Measurements from ENCODE around the gene ACBD6.
"Not testable (repeated sequence)": the region's sequence is repeated elsewhere in the genome, so short reads cannot be mapped to it uniquely, and the experiment has no call there.

The ACBD6 gene

GRCh38 chr1:180408128-180408527, 94.2 kb downstream of the ACBD6 start:
- not testable (repeated sequence) for DNase-seq

DNA sequence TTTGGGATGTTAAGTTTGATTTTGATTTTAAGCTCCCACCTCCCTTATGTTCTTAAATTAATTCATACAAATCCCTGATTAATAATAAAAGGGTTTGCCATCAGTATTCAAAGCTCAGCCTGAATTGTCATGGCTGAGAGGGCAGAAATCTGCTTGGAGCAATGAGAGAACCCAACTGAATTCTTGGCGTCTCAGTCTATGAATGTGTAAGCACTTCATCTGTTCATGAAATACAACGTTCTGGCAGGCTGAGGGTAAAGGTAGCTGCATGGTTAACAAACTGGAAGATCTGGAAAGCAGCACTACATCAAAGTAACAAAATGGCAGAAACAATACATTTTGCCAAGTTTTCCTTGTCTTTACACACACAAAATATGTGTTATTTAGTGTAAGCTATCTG, 95.3 kb downstream of the ACBD6 start:
- no peak for DNase-seq

DNA sequence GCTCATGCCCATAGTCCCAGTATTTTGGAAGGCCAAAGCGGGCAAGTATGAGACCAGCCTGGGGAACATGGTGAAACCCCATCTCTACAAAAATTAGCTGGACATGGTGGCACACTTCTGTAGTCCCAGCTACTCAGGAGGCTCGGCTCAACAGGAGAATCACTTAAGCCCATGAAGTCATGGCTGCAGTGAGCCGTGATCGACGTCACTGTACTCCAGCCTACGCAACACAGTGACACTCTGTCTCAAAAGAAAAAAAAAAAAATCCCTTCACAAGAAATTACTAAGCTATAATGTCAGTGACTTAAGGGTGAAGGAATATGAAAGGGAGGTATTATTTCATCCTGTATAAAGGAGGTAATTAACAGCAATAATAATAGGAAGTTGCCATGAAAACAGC, 99.8 kb downstream of the ACBD6 start:
- DNase-seq = no peak

- DNase-seq = no peak
Measured at GRCh38 chr1:180402001-180402400, 100.4 kb downstream of the ACBD6 start.

DNA sequence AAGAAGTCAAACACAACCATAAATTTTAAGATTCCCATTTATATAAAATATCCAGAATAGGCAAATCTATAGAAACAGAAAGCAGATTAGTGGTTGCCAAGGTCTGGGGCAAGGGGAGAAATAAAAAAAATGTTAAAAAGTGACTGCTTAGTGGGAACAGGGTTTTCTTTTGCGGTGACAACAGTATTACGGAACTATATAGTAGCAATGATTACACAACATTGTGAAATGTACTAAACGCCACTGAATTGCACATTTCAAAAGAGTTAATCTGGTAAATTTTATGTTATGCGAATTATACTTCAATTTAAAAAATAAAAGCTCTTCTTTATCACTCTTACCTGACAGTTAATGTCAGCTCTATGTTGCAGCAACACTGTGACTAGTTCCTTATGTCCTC, 105.2 kb downstream of the ACBD6 start:
- no peak for DNase-seq

DNA sequence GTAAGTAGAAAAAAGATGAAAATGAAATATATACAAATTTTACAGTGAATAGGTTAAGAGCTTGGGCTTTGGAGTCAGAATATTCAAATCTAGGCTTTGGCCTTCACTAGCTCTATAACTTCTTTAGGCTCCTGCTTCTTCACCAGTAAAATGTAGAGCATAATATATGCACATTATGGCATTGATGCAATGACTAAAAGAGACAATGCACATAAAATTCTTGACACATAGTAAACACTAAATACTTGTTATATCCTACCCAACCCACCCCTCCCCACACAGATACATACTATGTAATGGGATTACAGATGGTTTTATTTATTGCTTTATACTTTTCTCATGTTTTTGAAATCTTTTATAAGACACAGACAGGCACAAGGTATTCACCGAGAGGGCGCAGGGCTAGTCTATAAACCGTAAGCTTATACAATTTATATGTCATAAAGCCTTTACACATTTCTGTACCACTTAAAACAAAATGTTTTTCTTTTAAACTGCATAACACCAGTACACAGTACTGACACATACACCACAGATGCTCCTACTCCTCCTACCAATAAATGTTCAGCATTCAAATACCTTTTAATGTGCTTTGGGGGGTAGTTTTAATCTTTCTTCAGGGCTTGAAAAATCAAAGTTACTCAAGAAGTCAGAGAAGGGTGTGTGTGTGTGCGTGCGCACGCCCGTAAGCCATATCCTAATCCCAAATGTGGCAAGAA, 109.8 kb downstream of the ACBD6 start:
- no peak for DNase-seq

GRCh38 chr1:180392020-180392419, 110.4 kb downstream of the ACBD6 start:
- no peak for DNase-seq

DNA sequence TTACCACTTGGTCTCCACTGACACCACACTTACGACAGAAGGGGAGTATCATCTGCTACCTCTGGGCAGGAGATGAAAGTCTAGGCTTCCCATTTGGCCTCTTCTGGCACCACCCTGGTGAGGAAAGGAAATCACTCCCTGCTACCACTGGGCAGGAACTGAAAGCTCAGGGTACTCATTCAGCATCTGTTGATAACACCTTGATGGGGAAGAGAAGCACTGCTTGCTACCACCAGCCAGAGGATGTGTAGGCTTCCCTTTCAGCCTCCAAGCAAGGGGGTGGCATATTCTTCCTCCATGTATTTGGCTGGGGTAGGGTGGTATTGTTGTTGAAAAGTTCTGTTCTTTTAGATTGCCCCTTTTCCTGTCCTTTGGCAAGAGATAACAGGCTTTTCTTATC, 115.0 kb downstream of the ACBD6 start:
- DNase-seq = no peak

DNA sequence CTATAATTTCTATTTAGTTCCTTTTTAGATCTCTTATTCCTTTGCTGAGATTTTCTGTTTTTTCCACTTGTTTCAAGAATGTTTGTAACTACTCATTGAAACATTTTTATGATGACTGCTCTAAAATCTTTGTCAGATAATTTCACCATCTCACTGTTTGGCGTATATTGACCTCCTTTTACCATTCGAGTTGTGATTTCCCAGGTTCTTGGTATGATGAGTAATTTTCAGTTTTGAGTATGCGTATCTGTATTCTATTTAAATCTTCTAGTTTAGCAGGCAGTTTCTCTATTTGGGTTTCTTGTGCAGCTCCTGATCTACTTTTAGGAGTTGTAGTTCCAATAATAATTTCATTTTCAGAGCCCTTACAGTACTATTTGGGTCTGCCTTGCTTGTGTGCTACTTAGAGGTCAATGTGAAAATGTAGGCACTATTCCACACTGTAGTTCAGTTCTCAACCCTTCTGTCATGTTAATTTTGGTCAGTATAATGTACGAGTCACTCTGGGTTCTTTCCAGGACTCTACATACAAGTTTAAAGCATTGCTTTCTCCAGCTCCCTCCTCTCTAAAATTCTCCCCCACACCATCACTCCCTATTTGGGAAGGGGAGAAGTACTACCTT, 115.5 kb downstream of the ACBD6 start:
- no peak for DNase-seq

DNA sequence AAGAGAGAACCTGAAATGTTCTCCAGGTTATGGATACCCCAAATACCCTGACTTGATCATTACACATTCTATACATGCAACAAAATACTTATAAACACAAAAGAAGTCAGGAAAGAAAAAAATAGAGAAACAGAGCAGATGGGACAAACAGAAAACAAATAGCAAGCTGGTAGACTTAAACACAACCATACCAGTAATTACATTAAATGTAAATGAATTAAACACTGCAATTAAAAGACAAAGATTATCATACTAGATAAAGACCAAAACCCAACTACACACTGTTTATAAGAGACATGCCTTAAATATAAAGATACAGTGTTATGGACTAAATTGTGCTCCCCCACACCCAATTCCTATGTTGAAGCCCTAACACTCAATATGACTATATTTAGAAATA, 117.2 kb downstream of the ACBD6 start:
- DNase-seq = no peak

DNA sequence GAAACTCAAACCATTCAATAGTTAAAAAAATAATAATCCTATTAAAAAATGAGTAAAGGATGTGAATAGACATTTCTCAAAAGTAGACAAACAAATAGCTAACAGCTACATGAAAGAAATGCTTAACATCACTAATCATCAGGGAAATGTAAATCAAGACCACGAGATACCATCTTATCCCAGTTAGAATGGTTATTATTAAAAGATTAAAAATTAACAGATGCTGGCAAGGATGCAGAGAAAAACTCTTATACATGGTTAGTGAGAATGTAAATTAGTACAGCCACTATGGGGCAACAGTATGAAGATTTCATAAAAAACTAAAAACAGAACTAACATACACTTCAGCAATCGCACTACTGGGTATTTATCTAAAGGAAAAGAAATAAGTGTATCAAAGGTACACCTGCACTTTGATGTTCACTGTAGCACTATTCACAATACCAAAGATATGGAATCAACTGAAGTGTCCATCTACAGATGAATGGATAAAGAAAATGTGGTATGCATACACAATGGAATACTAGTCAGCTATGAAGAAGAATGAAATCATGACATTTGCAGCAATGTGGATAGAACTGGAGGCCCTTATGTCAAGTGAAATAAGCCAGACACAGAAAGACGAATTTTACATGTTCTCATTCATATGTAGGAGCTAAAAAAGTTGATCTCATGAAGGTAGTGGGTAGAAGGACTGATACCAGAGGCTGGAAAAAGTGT, 117.9 kb downstream of the ACBD6 start:
- no peak for DNase-seq

DNA sequence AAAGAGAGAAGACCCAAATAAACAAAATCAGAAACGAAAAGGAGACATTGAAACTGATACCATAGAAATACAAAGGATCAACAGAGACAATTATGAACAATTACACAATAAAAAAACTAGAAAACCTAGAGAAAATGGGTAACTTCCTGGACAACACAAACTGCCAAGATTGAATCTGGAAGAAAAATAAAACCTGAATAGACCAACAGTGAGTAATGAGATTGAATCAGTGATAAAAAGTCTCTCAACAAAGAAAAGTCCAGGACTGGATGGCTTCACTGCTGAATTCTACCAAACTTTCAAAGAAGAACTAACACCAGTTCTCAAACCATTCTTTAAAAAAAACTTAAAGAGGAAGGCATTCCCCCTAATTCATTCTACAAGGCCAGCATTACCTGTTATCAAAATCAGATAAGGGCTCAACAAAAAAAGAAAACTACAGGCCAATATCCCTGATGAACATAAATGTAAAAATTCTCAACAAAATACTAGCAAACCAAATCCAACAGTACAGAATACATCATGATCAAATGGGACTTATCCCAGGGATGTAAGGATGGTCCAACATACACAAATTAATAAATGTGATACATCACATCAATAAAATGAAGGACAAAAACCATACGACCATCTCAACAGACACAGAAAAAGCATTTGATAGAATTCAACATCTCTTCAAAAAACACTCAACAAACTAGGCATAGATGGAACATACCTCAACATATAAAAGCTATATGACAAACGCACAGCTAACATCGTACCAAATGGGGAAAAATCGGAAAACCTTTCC, 119.9 kb downstream of the ACBD6 start:
- DNase-seq = no peak

DNA sequence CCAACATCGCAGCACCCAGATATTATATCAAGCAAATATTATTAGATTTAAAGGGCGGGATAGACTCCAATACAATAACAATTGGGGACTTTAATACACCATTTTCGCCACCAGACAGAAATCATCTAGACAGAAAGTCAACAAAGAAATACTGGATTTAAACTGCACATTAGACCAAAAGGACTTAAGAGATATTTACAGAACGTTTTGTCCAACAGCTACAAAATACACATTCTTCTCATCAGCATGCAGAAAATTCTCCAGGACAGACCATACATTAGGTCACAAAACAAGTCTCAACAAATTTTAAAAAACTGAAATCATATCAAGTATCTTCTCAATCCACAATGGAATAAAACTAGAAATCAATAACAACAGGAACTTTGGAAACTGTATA, 121.2 kb downstream of the ACBD6 start:
- DNase-seq = no peak

DNA sequence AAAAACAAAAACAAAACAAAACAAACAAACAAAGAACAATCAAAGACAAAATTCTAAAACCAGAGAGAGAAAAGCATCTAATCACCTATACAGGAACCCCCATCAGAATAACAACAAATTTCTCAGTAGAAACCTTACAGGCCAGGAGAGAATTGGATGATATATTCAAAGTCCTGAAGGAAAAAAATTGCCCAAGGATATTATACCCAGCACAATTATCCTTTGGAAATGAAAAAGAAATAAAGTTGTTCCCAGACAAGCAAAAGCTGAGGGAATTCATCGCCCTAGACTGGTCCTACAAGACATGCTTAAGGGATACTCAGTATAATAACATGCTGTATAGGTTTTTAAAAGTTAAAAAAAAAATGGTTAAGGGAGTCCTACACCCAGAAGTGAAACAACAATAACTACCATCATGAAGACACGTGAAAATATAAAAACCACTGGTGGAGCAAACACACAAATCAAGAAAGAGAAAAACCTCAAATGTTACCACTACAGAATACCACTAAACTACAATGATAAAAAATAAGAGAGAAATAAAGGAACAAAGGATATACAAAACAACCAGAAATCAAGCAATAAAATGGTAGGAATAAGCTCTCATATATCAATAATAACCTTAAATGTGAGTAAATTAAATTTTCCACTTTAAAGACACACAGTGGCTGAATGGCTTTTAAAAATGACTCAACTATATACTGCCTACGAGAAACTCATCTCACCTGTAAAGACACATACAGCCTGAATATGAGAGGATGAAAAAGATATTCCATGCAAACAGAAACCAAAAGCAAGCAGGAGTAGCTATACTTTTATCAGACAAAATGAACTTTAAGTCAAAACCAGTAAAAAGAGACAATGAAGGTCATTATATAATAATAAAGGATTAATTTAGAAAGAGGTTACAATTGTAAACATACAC, 121.9 kb downstream of the ACBD6 start:
- no peak for DNase-seq

- DNase-seq = no peak
Measured at GRCh38 chr1:180376800-180377199, 125.6 kb downstream of the ACBD6 start.

DNA sequence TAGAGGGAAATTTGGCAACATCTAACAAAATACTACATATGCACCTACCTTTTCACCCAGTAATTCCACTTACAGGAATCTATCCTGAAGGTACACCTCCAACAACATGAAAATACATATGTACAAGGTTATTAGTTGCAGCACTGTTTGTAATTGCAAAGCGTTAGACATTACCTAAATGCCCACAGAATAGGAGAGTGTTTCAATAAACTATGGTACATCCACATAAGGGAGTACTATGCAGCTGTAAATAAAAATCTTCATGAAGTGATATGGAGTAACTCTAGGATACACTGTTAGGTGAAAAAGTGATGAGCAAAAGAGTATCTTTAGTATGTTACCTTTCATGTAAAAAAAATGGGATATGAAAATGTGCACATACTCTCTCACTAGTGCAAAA, 126.1 kb downstream of the ACBD6 start:
- DNase-seq = no peak

DNA sequence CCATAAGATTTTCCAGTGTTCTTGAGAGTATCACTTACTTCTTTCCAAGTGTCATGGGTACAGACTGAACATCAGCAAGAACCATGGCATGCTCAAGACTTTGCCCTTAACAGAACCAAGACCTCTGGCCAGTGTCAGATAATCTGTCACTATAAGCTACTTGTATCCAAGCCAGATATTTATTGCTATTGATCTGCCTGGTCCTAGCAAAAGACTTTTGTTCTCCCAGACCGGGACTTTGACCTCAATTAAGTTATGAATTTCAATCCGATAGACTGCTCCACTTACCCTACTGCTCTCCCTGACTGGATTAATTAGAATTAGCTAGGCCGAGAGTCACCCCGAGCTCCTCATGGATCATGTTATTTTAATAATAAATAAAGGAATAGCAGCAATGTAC, 129.6 kb downstream of the ACBD6 start:
- no peak for DNase-seq

GRCh38 chr1:180370597-180370996, 131.8 kb downstream of the ACBD6 start:
- no peak for DNase-seq

- no peak for DNase-seq
Measured at GRCh38 chr1:180370188-180370587, 132.2 kb downstream of the ACBD6 start.

- DNase-seq = no peak
Measured at GRCh38 chr1:180369061-180369460, 133.3 kb downstream of the ACBD6 start.

GRCh38 chr1:180366371-180367068, 135.9 kb downstream of the ACBD6 start:
- DNase-seq = no peak

DNA sequence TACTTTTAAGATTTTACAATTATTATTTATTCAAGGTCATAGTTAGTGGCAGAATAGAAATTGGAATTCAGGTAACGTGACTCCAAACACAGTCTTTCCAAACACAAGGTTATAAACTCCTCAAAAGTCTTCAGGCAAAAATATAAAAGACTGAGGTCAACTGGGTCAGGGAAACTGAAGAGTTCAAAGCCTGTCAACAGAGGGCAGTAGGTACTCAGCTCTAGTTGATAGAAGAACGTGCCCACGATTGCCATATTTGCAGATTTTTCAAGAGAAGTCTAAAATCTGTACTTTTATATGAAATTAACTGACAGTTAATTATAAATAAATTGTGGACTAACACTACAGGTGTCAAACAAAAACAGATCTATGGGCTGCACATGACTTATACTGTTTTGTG, 137.3 kb downstream of the ACBD6 start:
- peak in 1 of 2 experiments; percentile 24 for DNase-seq
